SK-N-SH treated with all-trans-retinoic acid at 6 μM for 48 hours (cell line): ENCODE results near the gene BMP8A.
"Not testable (repeated sequence)": the region's sequence is repeated elsewhere in the genome, so short reads cannot be mapped to it uniquely, and the experiment has no call there.

ENCODE experiments used
- ATAC-seq: fragments of 200-7000 bp; cut with Tn5 transposase; 3 replicates; pipeline ENCODE4 v1.9.1; 2020; ENCODE audit warnings: mild to moderate bottlenecking, moderate library complexity
- ARNTL ChIP-seq: fragments of 450-650 bp; formaldehyde crosslinking; IDR thresholded peaks from 2 replicates; pipeline ENCODE4 v1.5.0; 2020; ENCODE audit warnings: low read depth, mild to moderate bottlenecking, moderate library complexity, borderline replicate concordance
- BACH2 ChIP-seq: fragments of 250-450 bp; sonication (Bioruptor Pico); IDR thresholded peaks from 2 replicates; pipeline ENCODE4 v1.9.0; 2021; ENCODE audit warnings: mild to moderate bottlenecking, borderline replicate concordance
- CSDC2 ChIP-seq: fragments of 250-450 bp; sonication (Bioruptor Pico); IDR thresholded peaks from 2 replicates; pipeline ENCODE4 v1.5.0; 2020; ENCODE audit warnings: mild to moderate bottlenecking, moderate library complexity
- ESRRG ChIP-seq: fragments of 250-450 bp; sonication (Bioruptor Pico); IDR thresholded peaks from 2 replicates; pipeline ENCODE4 v1.6.1; 2021; ENCODE audit warnings: mild to moderate bottlenecking
- GLIS3 ChIP-seq: fragments of 250-450 bp; sonication (Bioruptor Pico); IDR thresholded peaks from 2 replicates; pipeline ENCODE4 v1.5.0; 2020; ENCODE audit warnings: mild to moderate bottlenecking, moderate library complexity
- OSR1 ChIP-seq: fragments of 250-450 bp; sonication (Bioruptor Pico); IDR thresholded peaks from 2 replicates; pipeline ENCODE4 v1.8.0; 2022; ENCODE audit warnings: moderate library complexity, mild to moderate bottlenecking, inconsistent platforms
- PPARA ChIP-seq: fragments of 250-450 bp; sonication (Bioruptor Pico); IDR thresholded peaks from 2 replicates; pipeline ENCODE4 v1.5.0; 2020; ENCODE audit warnings: mild to moderate bottlenecking, borderline replicate concordance
- TCF4 ChIP-seq: fragments of 250-450 bp; sonication (Bioruptor Pico); IDR thresholded peaks from 2 replicates; pipeline ENCODE4 v1.8.0; 2021; ENCODE audit warnings: mild to moderate bottlenecking, moderate library complexity, borderline replicate concordance
- TOX ChIP-seq: fragments of 250-450 bp; sonication (Bioruptor Pico); IDR thresholded peaks from 2 replicates; pipeline ENCODE4 v1.8.0; 2021; ENCODE audit warnings: mild to moderate bottlenecking, moderate library complexity, borderline replicate concordance
- ZFP3 ChIP-seq: fragments of 250-450 bp; sonication (Bioruptor Pico); IDR thresholded peaks from 2 replicates; pipeline ENCODE4 v1.5.0; 2020; ENCODE audit warnings: mild to moderate bottlenecking, moderate library complexity
- ZNF565 ChIP-seq: fragments of 450-650 bp; formaldehyde crosslinking; conservative IDR thresholded peaks from 2 replicates; pipeline ENCODE4 v1.5.0; 2020; ENCODE audit warnings: low read depth, mild to moderate bottlenecking, moderate library complexity
- ZNF70 ChIP-seq: fragments of 450-650 bp; formaldehyde crosslinking; IDR thresholded peaks from 2 replicates; pipeline ENCODE4 v1.5.0; 2020; ENCODE audit warnings: mild to moderate bottlenecking, moderate library complexity
- TF ChIP-seq, protein P1 (sequence below): fragments of 250-450 bp; sonication (Bioruptor Pico); IDR thresholded peaks from 2 replicates; pipeline ENCODE4 v1.8.0; 2020; ENCODE audit warnings: mild to moderate bottlenecking, moderate library complexity, borderline replicate concordance
- TF ChIP-seq, protein P2 (sequence below): fragments of 250-450 bp; sonication (Bioruptor Pico); IDR thresholded peaks from 2 replicates; pipeline ENCODE4 v1.8.0; 2021; ENCODE audit warnings: low read depth, mild to moderate bottlenecking, moderate library complexity, borderline replicate concordance
- TF ChIP-seq, protein P3 (sequence below): fragments of 250-450 bp; sonication (Bioruptor Pico); IDR thresholded peaks from 2 replicates; pipeline ENCODE4 v1.5.1; 2021; ENCODE audit warnings: mild to moderate bottlenecking, moderate library complexity
- TF ChIP-seq, protein P4 (sequence below): fragments of 250-450 bp; sonication (Bioruptor Pico); IDR thresholded peaks from 2 replicates; pipeline ENCODE4 v1.5.1; 2020; ENCODE audit warnings: low read depth, mild to moderate bottlenecking, moderate library complexity

BMP8A gene

DNA sequence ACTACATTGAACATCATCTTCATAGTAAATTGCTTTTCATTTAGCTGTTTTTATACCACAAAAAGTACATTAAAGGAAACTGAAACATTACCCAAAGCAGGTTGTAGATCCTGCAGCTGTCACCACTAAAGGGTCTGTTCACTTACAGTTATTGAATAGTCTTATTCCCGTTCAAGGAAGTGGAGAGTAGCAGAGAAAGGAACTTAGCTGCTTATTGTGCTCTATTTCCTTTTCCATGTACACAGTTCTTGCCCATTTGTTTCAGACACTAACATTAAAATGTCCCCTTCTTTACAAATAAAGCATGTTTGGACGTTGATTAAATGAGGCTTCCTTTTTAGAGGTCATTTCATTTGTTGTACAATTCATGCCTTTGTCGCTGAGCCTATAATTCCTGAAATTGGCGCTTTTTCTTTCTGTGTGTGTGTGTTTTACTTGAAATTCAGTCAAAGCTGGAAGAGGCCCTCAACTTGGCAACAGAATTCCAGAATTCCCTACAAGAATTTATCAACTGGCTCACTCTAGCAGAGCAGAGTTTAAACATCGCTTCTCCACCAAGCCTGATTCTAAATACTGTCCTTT, 44.4 kb upstream of the BMP8A start:
- TF ChIP-seq PPARA (CRISPR knock-in tag) = no peak
- TF ChIP-seq TOX (CRISPR knock-in tag) = no peak
- TF ChIP-seq, protein P1, sequence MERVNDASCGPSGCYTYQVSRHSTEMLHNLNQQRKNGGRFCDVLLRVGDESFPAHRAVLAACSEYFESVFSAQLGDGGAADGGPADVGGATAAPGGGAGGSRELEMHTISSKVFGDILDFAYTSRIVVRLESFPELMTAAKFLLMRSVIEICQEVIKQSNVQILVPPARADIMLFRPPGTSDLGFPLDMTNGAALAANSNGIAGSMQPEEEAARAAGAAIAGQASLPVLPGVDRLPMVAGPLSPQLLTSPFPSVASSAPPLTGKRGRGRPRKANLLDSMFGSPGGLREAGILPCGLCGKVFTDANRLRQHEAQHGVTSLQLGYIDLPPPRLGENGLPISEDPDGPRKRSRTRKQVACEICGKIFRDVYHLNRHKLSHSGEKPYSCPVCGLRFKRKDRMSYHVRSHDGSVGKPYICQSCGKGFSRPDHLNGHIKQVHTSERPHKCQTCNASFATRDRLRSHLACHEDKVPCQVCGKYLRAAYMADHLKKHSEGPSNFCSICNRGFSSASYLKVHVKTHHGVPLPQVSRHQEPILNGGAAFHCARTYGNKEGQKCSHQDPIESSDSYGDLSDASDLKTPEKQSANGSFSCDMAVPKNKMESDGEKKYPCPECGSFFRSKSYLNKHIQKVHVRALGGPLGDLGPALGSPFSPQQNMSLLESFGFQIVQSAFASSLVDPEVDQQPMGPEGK (CRISPR knock-in tag) = no peak
- TF ChIP-seq ESRRG = no peak
- TF ChIP-seq, protein P2, sequence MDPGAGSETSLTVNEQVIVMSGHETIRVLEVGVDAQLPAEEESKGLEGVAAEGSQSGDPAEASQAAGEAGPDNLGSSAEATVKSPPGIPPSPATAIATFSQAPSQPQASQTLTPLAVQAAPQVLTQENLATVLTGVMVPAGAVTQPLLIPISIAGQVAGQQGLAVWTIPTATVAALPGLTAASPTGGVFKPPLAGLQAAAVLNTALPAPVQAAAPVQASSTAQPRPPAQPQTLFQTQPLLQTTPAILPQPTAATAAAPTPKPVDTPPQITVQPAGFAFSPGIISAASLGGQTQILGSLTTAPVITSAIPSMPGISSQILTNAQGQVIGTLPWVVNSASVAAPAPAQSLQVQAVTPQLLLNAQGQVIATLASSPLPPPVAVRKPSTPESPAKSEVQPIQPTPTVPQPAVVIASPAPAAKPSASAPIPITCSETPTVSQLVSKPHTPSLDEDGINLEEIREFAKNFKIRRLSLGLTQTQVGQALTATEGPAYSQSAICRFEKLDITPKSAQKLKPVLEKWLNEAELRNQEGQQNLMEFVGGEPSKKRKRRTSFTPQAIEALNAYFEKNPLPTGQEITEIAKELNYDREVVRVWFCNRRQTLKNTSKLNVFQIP (CRISPR knock-in tag) = no peak
- TF ChIP-seq ZFP3 = no peak
- no peak for TF ChIP-seq TCF4
- TF ChIP-seq OSR1 (CRISPR knock-in tag) = no peak
- TF ChIP-seq, all 23 proteins: peak for 0
- ATAC-seq = no peak

DNA sequence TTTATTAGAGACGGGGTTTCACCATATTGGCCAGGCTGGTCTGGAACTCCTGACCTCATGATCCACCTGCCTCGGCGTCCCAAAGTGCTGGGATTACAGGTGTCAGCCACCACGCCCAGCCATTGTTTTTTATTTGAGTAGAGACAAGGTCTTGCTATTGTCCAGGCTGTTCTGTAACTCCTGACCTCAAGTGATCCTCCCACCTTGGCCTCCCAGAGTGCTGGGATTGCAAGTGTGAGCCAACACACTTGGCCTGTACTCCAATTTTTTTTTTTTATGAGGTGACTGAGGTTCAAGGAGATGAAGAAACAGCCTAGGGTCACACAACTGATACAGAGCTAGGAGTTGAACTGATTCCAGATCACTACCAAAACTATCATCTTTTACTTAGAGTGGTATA, 41.4 kb upstream of the BMP8A start:
- ATAC-seq = not testable (repeated sequence)

DNA sequence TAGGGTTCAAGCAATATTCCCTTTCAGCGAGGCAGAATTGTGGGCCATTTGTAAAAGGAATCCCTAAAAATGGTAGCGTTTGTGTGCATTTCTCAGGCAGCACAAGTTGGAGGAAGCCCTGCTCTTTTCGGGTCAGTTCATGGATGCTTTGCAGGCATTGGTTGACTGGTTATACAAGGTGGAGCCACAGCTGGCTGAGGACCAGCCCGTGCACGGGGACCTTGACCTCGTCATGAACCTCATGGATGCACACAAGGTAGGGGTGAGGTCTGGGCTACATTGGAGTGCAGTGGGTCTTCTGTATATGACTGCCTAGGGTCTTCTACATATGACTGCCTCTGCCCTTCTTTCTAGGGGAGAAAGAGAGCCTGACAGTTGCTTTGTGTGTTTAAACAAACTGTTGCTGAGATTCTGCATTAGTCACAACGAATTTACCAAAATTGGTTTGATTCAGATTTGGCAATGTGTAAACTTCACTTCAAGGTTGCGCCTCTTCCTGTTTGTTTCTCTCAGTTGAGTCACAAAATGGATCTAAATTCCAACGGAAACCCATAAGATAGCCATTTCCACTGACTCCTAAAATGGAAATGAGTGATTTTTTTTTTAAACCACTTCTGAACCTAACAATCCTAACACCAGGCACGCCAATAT, 40.4 kb upstream of the BMP8A start:
- ATAC-seq = no peak

DNA sequence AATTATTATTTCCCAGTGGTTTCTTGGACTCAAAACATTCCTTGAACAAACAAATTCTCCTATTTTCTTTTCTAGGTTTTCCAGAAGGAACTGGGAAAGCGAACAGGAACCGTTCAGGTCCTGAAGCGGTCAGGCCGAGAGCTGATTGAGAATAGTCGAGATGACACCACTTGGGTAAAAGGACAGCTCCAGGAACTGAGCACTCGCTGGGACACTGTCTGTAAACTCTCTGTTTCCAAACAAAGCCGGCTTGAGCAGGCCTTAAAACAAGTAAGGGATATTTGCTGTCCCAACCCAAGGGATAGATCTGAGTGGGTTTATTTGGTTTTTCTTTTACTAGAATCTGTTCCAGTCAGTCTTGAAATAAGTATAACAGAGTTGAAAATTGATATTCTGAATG, 39.4 kb upstream of the BMP8A start:
- no peak for ATAC-seq
- TF ChIP-seq ZNF70 (no peak), ZFP3 (no peak), OSR1 (CRISPR knock-in tag) (no peak), TOX (CRISPR knock-in tag) (no peak)
- TF ChIP-seq, protein P3, sequence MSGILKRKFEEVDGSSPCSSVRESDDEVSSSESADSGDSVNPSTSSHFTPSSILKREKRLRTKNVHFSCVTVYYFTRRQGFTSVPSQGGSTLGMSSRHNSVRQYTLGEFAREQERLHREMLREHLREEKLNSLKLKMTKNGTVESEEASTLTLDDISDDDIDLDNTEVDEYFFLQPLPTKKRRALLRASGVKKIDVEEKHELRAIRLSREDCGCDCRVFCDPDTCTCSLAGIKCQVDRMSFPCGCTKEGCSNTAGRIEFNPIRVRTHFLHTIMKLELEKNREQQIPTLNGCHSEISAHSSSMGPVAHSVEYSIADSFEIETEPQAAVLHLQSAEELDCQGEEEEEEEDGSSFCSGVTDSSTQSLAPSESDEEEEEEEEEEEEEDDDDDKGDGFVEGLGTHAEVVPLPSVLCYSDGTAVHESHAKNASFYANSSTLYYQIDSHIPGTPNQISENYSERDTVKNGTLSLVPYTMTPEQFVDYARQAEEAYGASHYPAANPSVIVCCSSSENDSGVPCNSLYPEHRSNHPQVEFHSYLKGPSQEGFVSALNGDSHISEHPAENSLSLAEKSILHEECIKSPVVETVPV (CRISPR knock-in tag) = no peak
- TF ChIP-seq, protein P2 (CRISPR knock-in tag) = no peak
- TF ChIP-seq, all 23 proteins: peak for 0

More for the DNA sequence above, 40.4 kb upstream of the BMP8A start:
- TF ChIP-seq, protein P2 (CRISPR knock-in tag) = no peak
- no peak for TF ChIP-seq OSR1 (CRISPR knock-in tag)
- TF ChIP-seq ZFP3 = no peak
- no peak for TF ChIP-seq ZNF565 (CRISPR knock-in tag)
- TF ChIP-seq CSDC2 (CRISPR knock-in tag) = no peak
- TF ChIP-seq ARNTL (CRISPR knock-in tag) = no peak
- no peak for TF ChIP-seq TCF4
- TF ChIP-seq ZNF70 = no peak
- TF ChIP-seq BACH2 = no peak
- TF ChIP-seq, protein P4, sequence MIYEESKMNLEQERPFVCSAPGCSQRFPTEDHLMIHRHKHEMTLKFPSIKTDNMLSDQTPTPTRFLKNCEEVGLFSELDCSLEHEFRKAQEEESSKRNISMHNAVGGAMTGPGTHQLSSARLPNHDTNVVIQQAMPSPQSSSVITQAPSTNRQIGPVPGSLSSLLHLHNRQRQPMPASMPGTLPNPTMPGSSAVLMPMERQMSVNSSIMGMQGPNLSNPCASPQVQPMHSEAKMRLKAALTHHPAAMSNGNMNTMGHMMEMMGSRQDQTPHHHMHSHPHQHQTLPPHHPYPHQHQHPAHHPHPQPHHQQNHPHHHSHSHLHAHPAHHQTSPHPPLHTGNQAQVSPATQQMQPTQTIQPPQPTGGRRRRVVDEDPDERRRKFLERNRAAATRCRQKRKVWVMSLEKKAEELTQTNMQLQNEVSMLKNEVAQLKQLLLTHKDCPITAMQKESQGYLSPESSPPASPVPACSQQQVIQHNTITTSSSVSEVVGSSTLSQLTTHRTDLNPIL (CRISPR knock-in tag) = no peak
- no peak for TF ChIP-seq TOX (CRISPR knock-in tag)
- TF ChIP-seq GLIS3 (CRISPR knock-in tag) = no peak
